ENCODE results near the gene KCNH2.

KCNH2 gene

DNA sequence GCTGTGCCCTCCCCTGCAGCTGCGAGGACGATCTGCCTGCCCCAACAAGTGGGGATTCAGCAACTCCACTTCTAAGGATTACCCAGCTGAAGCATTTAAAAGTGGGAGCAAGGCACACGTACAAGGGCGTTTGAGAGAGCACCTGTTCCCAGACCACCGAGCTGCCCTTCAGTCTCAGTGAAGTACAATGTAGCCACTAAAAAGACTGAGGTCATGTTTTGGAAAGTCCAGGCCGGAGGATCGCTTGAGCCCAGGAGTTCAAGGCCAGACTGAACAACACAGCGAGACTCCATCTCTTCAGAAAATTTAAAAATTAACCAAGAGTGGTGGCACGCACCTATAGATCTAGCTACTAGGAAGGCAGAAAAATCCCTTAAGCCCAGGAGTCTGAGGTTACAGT, 27.4 kb upstream of the KCNH2 start:
- no peaks in the 10 kb centered on the region for H3K27me3 ChIP-seq (ENCODE audit: insufficient read depth, low read length)
- H3K9ac ChIP-seq (ENCODE audit: low read depth, low read length), result no peak overlapping the region
- WGBS, result 85% methylated on average over 9 of the region's 9 CpGs
- H3K9me3 ChIP-seq (ENCODE audit: insufficient read depth, low read depth, low read length), result no peaks in the 10 kb centered on the region
- H3K4me3 ChIP-seq (ENCODE audit: low read length), result no peak overlapping the region
- H3K36me3 ChIP-seq (ENCODE audit: insufficient read depth, low read length), result no peaks in the 10 kb centered on the region
- no peak overlapping the region for H3K27ac ChIP-seq (ENCODE audit: low read depth, low read length)
- H3K4me1 ChIP-seq (ENCODE audit: insufficient read depth, low read length), result peaks cover 15% of the 10 kb centered on the region

DNA sequence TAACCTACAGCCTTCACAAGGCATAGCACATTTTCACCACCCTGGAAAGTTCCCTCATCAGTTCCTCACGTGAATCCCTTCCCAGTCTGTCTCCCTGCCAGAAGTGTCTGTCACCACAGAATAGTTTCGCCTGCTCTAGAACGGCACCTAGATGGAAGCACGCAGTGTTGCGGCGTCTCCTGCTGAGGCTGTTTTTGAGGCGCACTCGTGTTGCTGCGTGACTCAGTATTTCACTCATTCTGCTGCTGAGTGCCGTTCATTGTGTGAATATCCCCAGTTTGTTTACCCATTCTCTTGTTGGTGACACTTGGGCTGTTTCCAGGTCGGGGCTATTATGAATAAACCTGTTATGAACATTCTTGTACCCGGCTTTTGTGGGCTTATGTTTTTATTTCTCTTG, 25.5 kb upstream of the KCNH2 start:
- H3K27ac ChIP-seq (ENCODE audit: low read depth, low read length), result no peak overlapping the region
- peaks cover 5% of the 10 kb centered on the region; the same call in 1 of the 2 replicates for H3K4me1 ChIP-seq (ENCODE audit: insufficient read depth, low read length)
- H3K4me3 ChIP-seq (ENCODE audit: low read length), result no peak overlapping the region
- no peaks in the 10 kb centered on the region for H3K36me3 ChIP-seq (ENCODE audit: insufficient read depth, low read length)
- no peak overlapping the region for H3K9ac ChIP-seq (ENCODE audit: low read depth, low read length)
- 90% methylated on average over 12 of the region's 12 CpGs for WGBS
- H3K27me3 ChIP-seq (ENCODE audit: insufficient read depth, low read length), result no peaks in the 10 kb centered on the region
- no peaks in the 10 kb centered on the region for H3K9me3 ChIP-seq (ENCODE audit: insufficient read depth, low read depth, low read length)

DNA sequence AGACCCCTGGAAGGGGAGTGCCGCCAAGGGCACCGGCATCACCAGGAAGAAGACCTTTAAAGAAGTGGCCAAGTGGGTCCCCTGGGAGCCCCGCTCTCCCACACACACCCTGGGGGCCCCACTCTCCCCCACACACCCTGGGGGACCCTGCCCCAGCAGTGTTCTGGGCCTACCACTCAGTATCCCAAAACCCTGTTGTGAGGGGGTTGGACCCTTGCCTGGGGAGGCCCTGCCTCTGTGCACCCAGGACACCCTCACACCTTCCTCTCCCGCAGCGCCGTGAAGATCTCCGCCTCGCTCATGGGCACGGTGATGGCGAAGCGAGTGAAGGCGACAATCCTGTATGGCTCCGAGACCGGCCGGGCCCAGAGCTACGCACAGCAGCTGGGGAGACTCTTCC, 23.4 kb upstream of the KCNH2 start:
- no peaks in the 10 kb centered on the region for H3K36me3 ChIP-seq (ENCODE audit: insufficient read depth, low read length)
- no peaks in the 10 kb centered on the region for H3K27me3 ChIP-seq (ENCODE audit: insufficient read depth, low read length)
- H3K9me3 ChIP-seq (ENCODE audit: insufficient read depth, low read depth, low read length), result no peaks in the 10 kb centered on the region
- H3K4me3 ChIP-seq (ENCODE audit: low read length), result no peak overlapping the region
- no peak overlapping the region for H3K9ac ChIP-seq (ENCODE audit: low read depth, low read length)
- 95% methylated on average over 16 of the region's 16 CpGs for WGBS
- H3K4me1 ChIP-seq (ENCODE audit: insufficient read depth, low read length), result no peaks in the 10 kb centered on the region
- H3K27ac ChIP-seq (ENCODE audit: low read depth, low read length), result no peak overlapping the region

DNA sequence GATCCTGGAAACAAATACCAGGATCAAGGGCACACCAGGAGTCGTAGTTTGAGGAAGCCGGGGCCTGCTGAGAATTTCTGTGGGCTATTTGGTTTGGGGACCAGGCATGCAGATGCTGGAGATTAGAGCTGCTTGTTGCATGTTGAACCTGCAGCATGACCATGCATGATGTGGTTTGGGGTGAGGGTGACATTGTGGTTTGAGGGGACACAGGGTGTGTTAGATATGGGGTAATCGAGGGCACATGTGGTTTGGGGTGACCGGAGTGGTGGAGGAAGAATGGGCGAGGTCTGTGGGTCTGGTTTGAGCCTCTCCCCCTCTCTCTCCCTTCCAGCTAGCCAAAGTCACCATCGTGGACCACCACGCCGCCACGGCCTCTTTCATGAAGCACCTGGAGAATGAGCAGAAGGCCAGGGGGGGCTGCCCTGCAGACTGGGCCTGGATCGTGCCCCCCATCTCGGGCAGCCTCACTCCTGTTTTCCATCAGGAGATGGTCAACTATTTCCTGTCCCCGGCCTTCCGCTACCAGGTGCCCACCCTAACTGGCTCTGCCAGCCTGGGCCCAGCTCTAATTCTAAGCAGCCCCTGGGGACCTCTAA, 22.9 kb upstream of the KCNH2 start:
- Histone ChIP-seq H3K4me3 (ENCODE audit: low read length) (no peak overlapping the region), H3K27me3 (ENCODE audit: insufficient read depth, low read length) (no peaks in the 10 kb centered on the region), H3K36me3 (ENCODE audit: insufficient read depth, low read length) (no peaks in the 10 kb centered on the region), H3K9ac (ENCODE audit: low read depth, low read length) (no peak overlapping the region), H3K9me3 (ENCODE audit: insufficient read depth, low read depth, low read length) (no peaks in the 10 kb centered on the region), H3K4me1 (ENCODE audit: insufficient read depth, low read length) (no peaks in the 10 kb centered on the region), H3K27ac (ENCODE audit: low read depth, low read length) (no peak overlapping the region)
- WGBS, result 92% methylated on average over 12 of the region's 13 CpGs

DNA sequence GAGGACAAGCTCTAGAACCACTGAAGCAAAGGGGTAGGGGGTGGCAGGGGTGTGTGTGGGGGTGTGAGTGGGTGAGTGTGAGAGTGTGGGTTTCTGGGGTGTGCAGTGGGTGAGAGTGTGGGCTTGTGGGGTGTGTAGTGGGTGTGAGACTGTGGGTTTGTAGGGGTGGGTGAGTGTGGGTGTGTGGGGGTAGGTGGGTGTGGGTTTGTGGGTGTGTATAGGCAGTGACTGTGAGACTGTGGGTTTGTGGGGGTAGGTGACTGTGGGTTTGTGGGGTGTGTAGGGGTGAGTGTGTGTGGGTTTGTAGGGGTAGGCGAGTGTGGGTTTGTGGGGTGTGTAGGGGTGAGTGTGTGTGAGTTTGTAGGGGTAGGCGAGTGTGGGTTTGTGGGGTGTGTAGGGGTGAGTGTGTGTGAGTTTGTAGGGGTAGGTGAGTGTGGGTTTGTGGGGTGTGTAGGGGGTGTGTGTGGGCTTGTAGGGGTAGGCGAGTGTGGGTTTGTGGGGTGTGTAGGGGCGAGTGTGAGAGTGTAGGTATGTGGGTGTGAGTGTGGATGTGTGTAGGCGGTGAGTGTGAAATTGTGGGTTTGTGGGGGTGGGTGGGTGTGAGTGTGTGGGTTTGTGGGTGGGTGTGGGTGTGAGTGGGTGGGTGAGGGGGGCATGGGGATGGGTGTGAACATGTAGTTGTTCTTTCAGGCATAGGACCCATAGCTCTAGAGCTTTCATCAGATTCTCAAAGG, 21.5 kb upstream of the KCNH2 start:
- no peaks in the 10 kb centered on the region for H3K4me1 ChIP-seq (ENCODE audit: insufficient read depth, low read length)
- no peaks in the 10 kb centered on the region for H3K36me3 ChIP-seq (ENCODE audit: insufficient read depth, low read length)
- H3K4me3 ChIP-seq (ENCODE audit: low read length), result no peak overlapping the region
- 92% methylated on average over 5 of the region's 5 CpGs for WGBS
- no peaks in the 10 kb centered on the region for H3K27me3 ChIP-seq (ENCODE audit: insufficient read depth, low read length)
- H3K27ac ChIP-seq (ENCODE audit: low read depth, low read length), result no peak overlapping the region
- H3K9ac ChIP-seq (ENCODE audit: low read depth, low read length), result no peak overlapping the region
- no peaks in the 10 kb centered on the region for H3K9me3 ChIP-seq (ENCODE audit: insufficient read depth, low read depth, low read length)

DNA sequence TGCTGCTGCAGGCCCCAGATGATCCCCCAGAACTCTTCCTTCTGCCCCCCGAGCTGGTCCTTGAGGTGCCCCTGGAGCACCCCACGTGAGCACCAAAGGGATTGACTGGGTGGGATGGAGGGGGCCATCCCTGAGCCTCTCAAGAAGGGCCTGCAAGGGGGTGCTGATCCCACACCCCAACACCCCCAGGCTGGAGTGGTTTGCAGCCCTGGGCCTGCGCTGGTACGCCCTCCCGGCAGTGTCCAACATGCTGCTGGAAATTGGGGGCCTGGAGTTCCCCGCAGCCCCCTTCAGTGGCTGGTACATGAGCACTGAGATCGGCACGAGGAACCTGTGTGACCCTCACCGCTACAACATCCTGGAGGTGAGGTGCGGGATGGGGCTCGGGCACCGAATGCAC, 20.9 kb upstream of the KCNH2 start:
- Histone ChIP-seq H3K27ac (ENCODE audit: low read depth, low read length) (no peak overlapping the region), H3K9ac (ENCODE audit: low read depth, low read length) (no peak overlapping the region), H3K4me1 (ENCODE audit: insufficient read depth, low read length) (no peaks in the 10 kb centered on the region), H3K9me3 (ENCODE audit: insufficient read depth, low read depth, low read length) (no peaks in the 10 kb centered on the region), H3K27me3 (ENCODE audit: insufficient read depth, low read length) (no peaks in the 10 kb centered on the region), H3K4me3 (ENCODE audit: low read length) (no peak overlapping the region), H3K36me3 (ENCODE audit: insufficient read depth, low read length) (no peaks in the 10 kb centered on the region)
- 94% methylated on average over 12 of the region's 12 CpGs for WGBS

DNA sequence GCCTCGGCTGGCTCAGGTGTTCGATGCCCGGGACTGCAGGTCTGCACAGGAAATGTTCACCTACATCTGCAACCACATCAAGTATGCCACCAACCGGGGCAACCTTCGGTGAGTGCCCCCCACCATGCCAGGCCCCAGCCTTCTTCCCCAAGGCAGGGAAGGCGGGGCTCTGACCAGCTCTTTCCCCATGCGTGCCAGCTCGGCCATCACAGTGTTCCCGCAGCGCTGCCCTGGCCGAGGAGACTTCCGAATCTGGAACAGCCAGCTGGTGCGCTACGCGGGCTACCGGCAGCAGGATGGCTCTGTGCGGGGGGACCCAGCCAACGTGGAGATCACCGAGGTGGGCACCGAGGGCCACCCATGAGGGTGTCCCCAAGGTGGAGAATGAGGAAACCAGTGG, 20.2 kb upstream of the KCNH2 start:
- Histone ChIP-seq H3K9me3 (ENCODE audit: insufficient read depth, low read depth, low read length) (no peaks in the 10 kb centered on the region), H3K9ac (ENCODE audit: low read depth, low read length) (no peak overlapping the region), H3K4me3 (ENCODE audit: low read length) (no peak overlapping the region), H3K27me3 (ENCODE audit: insufficient read depth, low read length) (no peaks in the 10 kb centered on the region), H3K4me1 (ENCODE audit: insufficient read depth, low read length) (no peaks in the 10 kb centered on the region; the same call in 1 of the 2 replicates), H3K27ac (ENCODE audit: low read depth, low read length) (no peak overlapping the region), H3K36me3 (ENCODE audit: insufficient read depth, low read length) (no peaks in the 10 kb centered on the region)
- WGBS, result 92% methylated on average over 20 of the region's 20 CpGs

DNA sequence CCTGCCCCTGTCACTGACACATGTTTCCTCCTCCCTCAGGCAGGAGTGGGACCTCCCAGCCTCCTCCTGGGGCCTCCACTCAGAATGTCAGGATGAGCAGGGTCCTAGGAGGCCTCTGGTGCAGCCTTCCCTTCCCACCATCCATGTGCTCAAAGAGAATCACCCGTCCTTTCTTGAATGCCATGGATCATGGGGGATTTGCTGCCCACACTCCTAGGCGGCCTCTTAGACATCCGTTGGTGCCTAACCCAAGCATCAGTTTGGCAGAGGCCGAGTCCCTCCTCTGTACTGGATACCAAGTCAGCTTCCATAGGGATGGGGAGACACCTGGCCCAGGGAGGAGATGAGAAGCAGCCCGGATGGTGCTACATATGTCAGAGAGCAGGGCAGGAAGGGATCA, 19.7 kb upstream of the KCNH2 start:
- H3K9me3 ChIP-seq (ENCODE audit: insufficient read depth, low read depth, low read length), result no peaks in the 10 kb centered on the region
- H3K9ac ChIP-seq (ENCODE audit: low read depth, low read length), result no peak overlapping the region
- H3K4me1 ChIP-seq (ENCODE audit: insufficient read depth, low read length), result peaks cover 4% of the 10 kb centered on the region; the same call in 1 of the 2 replicates
- no peak overlapping the region for H3K4me3 ChIP-seq (ENCODE audit: low read length)
- H3K36me3 ChIP-seq (ENCODE audit: insufficient read depth, low read length), result no peaks in the 10 kb centered on the region
- H3K27ac ChIP-seq (ENCODE audit: low read depth, low read length), result no peak overlapping the region
- WGBS, result 89% methylated on average over 5 of the region's 5 CpGs
- H3K27me3 ChIP-seq (ENCODE audit: insufficient read depth, low read length), result no peaks in the 10 kb centered on the region

DNA sequence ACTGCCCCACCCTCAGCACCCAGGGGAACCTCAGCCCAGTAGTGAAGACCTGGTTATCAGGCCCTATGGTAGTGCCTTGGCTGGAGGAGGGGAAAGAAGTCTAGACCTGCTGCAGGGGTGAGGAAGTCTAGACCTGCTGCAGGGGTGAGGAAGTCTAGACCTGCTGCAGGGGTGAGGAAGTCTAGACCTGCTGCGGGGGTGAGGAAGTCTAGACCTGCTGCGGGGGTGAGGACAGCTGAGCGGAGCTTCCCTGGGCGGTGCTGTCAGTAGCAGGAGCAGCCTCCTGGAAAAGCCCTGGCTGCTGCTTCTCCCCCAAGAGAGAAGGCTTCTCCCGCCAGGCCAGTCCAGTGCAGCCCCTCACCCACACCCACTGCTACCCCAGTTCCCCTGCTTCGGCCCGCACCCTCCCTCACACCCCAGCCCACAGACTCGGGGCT, 19.0 kb upstream of the KCNH2 start:
- WGBS, result 92% methylated on average over 8 of the region's 8 CpGs
- Histone ChIP-seq H3K9me3 (ENCODE audit: insufficient read depth, low read depth, low read length) (no peaks in the 10 kb centered on the region), H3K27ac (ENCODE audit: low read depth, low read length) (no peak overlapping the region)

DNA sequence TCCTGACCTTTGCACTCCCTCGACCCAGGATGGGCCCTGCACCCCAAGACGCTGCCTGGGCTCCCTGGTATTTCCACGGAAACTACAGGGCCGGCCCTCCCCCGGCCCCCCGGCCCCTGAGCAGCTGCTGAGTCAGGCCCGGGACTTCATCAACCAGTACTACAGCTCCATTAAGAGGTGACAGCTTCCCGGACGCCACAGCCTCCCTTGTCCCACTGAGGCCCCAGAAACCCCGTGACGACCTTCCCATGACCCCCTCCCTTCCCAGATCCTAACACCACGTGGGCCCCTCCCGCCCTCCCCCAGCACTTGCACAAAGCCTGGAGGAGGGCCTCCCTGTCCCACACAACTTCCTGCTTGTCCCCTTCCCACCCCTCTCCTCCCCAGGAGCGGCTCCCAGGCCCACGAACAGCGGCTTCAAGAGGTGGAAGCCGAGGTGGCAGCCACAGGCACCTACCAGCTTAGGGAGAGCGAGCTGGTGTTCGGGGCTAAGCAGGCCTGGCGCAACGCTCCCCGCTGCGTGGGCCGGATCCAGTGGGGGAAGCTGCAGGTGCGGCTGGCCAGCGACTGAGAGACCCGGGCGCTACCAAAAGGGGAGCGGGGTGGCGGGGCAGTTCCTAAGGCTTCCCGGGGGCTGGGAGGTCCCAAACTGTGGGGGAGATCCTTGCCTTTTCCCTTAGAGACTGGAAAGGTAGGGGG, 18.4 kb upstream of the KCNH2 start:
- no peaks in the 10 kb centered on the region for H3K27me3 ChIP-seq (ENCODE audit: insufficient read depth, low read length)
- peaks cover under 1% of the 10 kb centered on the region; the same call in 1 of the 2 replicates for H3K9me3 ChIP-seq (ENCODE audit: insufficient read depth, low read depth, low read length)
- H3K27ac ChIP-seq (ENCODE audit: low read depth, low read length), result no peak overlapping the region
- WGBS, result 65% methylated on average over 30 of the region's 31 CpGs
- H3K36me3 ChIP-seq (ENCODE audit: insufficient read depth, low read length), result no peaks in the 10 kb centered on the region
- H3K9ac ChIP-seq (ENCODE audit: low read depth, low read length), result no peak overlapping the region
- no peak overlapping the region for H3K4me3 ChIP-seq (ENCODE audit: low read length)
- H3K4me1 ChIP-seq (ENCODE audit: insufficient read depth, low read length), result peaks cover 4% of the 10 kb centered on the region; the same call in 1 of the 2 replicates

More for the DNA sequence above, 19.0 kb upstream of the KCNH2 start:
- Histone ChIP-seq H3K36me3 (ENCODE audit: insufficient read depth, low read length) (no peaks in the 10 kb centered on the region), H3K27me3 (ENCODE audit: insufficient read depth, low read length) (no peaks in the 10 kb centered on the region), H3K4me1 (ENCODE audit: insufficient read depth, low read length) (peaks cover 4% of the 10 kb centered on the region; the same call in 1 of the 2 replicates), H3K9ac (ENCODE audit: low read depth, low read length) (no peak overlapping the region), H3K4me3 (ENCODE audit: low read length) (no peak overlapping the region)

DNA sequence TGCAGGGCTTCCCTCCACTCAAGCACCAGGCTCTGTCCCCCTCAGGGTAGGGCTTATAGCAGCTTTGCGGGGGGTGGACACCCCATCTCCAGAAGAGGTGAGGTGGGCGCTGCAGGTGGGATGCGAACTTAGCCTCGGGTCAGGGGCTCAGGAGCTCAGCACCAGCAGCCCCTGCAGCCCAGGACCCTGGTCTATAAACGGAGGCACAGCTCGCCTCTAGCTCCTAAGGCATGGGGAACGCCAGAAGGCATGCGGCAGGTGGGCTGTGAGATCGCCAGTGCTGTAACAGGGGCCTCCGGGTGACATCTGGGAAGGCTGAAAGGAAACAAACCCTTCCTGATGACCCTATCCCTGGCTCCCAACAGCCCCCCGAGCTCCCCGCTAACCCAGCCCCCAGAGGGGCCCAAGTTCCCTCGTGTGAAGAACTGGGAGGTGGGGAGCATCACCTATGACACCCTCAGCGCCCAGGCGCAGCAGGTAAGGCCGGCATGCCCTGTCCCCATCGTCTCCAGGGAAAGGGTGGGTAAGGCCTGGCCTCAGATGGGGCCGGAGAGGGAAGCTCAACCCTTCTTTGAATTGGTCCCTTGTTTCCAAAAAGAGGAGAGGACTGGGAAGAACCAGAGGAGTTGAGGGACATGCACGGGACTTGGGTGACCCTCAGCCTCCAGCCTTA, 16.9 kb upstream of the KCNH2 start:
- H3K9ac ChIP-seq (ENCODE audit: low read depth, low read length), result no peak overlapping the region
- H3K4me3 ChIP-seq (ENCODE audit: low read length), result no peak overlapping the region
- WGBS, result 82% methylated on average over 18 of the region's 19 CpGs

More for the DNA sequence above, 16.9 kb upstream of the KCNH2 start:
- Histone ChIP-seq H3K9me3 (ENCODE audit: insufficient read depth, low read depth, low read length) (peaks cover 8% of the 10 kb centered on the region; the same call in 1 of the 2 replicates), H3K27me3 (ENCODE audit: insufficient read depth, low read length) (no peaks in the 10 kb centered on the region), H3K36me3 (ENCODE audit: insufficient read depth, low read length) (no peaks in the 10 kb centered on the region), H3K4me1 (ENCODE audit: insufficient read depth, low read length) (peaks cover 4% of the 10 kb centered on the region; the same call in 1 of the 2 replicates), H3K27ac (ENCODE audit: low read depth, low read length) (no peak overlapping the region)

Data from HUES64 (cell line).